Loucy (cell line): ENCODE data around the gene HTR7.

Experiments
- EZH2phosphoT487 ChIP-seq: fragments of 200-600 bp; IDR thresholded peaks from 2 replicates; pipeline ENCODE4 v1.6.1; 2018; ENCODE audit warnings: antibody characterized with exemption, mild to moderate bottlenecking, moderate library complexity, borderline replicate concordance
- TF ChIP-seq, protein P1 (sequence below): fragments of 200-600 bp; sonication (generic); conservative IDR thresholded peaks from 2 replicates; pipeline ENCODE4 v1.5.1; 2014; ENCODE audit warnings: mild to moderate bottlenecking, antibody characterized with exemption, low read length

DNA sequence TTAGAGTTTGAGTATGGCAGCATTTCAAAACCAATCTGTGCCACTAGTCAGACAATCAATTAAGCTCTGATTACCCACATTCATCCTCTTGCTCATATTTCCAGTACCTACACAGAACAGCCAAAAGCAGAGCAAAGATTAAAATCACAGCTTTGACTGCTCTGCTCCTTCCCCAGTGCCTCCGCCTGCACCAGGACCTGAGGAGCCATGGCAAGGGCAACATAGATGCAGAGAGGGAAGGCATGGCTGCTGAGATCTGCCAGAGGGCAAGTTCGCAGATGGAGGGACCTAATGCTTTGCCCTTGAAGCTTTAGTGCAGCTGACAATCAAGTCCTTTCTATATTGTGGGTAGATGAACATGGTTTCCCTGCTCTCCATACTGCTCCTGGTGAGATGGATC, 148.1 kb downstream of the HTR7 start:
- TF ChIP-seq, protein P1, sequence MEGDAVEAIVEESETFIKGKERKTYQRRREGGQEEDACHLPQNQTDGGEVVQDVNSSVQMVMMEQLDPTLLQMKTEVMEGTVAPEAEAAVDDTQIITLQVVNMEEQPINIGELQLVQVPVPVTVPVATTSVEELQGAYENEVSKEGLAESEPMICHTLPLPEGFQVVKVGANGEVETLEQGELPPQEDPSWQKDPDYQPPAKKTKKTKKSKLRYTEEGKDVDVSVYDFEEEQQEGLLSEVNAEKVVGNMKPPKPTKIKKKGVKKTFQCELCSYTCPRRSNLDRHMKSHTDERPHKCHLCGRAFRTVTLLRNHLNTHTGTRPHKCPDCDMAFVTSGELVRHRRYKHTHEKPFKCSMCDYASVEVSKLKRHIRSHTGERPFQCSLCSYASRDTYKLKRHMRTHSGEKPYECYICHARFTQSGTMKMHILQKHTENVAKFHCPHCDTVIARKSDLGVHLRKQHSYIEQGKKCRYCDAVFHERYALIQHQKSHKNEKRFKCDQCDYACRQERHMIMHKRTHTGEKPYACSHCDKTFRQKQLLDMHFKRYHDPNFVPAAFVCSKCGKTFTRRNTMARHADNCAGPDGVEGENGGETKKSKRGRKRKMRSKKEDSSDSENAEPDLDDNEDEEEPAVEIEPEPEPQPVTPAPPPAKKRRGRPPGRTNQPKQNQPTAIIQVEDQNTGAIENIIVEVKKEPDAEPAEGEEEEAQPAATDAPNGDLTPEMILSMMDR, result no peak
- TF ChIP-seq EZH2phosphoT487, result no peak
